AG04449 (cell line): Measurements from ENCODE around the gene ADGRL4.

ENCODE experiments used
- CTCF ChIA-PET: fragments of 350-600 bp; formaldehyde crosslinking; extraction: SDS; loops from one replicate; lab custom pipeline; 2021; ENCODE audit warnings: antibody characterized with exemption; lab: Yijun Ruan, JAX
- POLR2A ChIA-PET: fragments of 400-600, 350-600 bp; formaldehyde crosslinking; extraction: SDS; loops from one replicate; lab custom pipeline; 2020; ENCODE audit warnings: antibody characterized with exemption, inconsistent platforms; lab: Yijun Ruan, JAX
- DNase-seq: peaks from one replicate; pipeline ENCODE4 v3.0.0-alpha.2; 2010; ENCODE audit warnings: low read depth, low spot score
- H3K4me3 ChIP-seq: 2 replicates; pipeline ENCODE4 v1.5.1; 2011; ENCODE audit warnings: low read depth, mild to moderate bottlenecking, control low read depth, low read length
- TF ChIP-seq, protein P1 (sequence below): IDR thresholded peaks from one replicate; pipeline ENCODE4 v1.5.1; 2011; ENCODE audit warnings: mild to moderate bottlenecking, moderate library complexity, low read length, control low read depth, inconsistent platforms; ENCODE audit not compliant: insufficient read depth; ENCODE audit errors: missing control alignments

The ADGRL4 gene

DNA sequence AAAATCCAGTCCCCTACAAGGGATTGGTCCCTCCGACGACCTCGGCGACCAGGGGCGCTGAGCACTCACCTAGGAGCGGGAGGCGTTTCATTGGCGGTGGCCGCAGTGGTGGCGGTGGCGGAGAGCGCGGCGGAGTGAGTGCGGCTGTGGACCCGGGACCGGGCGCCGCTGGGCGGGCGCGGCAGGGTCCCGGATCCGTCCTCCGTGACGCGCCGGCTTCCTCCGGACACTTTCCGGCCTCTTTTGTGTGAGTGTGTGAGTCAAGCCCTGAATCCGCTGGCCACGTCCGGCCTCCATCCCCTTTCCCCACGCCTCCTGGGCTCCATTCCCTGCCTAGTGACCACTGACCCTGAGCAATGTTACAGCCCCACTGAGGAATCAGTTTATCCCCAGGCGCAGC lies at the start of gene ADGRL4:
ADGRL4 (minus strand) TSS at position 167 of the 400 bp plus-strand sequence; CDS start at position 91, 76 bp downstream.
- ChIA-PET POLR2A (no interaction called here), CTCF (no interaction called here)
- H3K4me3 ChIP-seq = peak within 1 kb of the TSS; percentile 58
- TF ChIP-seq, protein P1, sequence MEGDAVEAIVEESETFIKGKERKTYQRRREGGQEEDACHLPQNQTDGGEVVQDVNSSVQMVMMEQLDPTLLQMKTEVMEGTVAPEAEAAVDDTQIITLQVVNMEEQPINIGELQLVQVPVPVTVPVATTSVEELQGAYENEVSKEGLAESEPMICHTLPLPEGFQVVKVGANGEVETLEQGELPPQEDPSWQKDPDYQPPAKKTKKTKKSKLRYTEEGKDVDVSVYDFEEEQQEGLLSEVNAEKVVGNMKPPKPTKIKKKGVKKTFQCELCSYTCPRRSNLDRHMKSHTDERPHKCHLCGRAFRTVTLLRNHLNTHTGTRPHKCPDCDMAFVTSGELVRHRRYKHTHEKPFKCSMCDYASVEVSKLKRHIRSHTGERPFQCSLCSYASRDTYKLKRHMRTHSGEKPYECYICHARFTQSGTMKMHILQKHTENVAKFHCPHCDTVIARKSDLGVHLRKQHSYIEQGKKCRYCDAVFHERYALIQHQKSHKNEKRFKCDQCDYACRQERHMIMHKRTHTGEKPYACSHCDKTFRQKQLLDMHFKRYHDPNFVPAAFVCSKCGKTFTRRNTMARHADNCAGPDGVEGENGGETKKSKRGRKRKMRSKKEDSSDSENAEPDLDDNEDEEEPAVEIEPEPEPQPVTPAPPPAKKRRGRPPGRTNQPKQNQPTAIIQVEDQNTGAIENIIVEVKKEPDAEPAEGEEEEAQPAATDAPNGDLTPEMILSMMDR = no peak
- DNase-seq = no peak

DNA sequence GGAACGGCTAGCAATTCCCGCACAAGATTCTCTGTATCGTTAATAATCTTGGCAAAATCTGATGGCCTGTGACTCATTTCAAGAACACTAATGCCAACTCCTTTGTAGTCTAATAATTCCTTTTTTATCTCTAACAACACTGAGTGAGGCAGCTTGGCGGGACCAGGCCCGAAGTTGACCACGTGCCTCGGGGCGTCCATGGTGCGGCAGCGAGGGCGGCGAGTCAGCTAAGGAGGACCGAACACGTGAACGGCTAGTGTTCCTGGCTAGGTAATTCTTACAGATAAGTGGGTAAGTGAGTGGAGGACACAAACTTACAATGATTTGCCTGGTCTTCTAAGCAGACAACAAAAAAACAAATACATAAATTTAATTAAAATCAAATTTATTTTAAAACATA lies 49.3 kb upstream of the ADGRL4 start:
- ChIA-PET CTCF (interaction anchor here (0.7 kb wide), 1 partner anchor 10 kb away, joined by 3 read pairs; no protein-coding TSS in a partner anchor), POLR2A (no interaction called here)
- TF ChIP-seq, protein P1 = no peak
- no peak overlapping the region for H3K4me3 ChIP-seq
- DNase-seq = no peak

DNA sequence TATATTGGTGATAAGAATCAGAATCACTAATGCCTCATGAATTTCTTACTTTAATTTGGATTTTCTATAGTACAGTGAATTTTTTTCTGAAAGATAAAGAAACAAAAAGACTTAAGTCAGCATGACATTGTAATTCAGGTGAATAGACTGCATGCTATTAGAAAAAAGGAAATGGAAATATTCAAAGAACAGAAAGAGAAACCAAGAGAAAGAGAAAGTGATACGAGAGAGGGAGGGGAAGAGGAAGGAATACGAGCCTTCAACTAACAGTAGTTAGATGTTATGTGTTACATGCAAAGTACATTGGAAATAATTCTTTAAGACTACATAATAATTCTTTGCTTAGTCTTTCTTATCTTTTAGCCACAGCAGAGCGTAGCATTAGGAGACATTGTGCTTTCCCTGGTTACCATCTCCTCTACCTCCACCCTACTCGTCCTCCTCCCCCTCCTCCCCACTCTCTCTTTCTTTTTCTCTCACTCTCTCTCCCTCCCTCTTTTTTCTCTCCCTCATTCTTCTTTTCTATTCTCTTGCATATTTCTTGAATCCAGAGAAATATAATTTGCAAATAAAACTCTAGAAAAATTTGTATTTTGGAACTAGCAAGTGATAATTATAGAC lies 46.4 kb upstream of the ADGRL4 start:
- ChIA-PET POLR2A (no interaction called here), CTCF (no interaction called here)
- no peak overlapping the region for H3K4me3 ChIP-seq
- TF ChIP-seq, protein P1 = no peak
- no peak for DNase-seq

DNA sequence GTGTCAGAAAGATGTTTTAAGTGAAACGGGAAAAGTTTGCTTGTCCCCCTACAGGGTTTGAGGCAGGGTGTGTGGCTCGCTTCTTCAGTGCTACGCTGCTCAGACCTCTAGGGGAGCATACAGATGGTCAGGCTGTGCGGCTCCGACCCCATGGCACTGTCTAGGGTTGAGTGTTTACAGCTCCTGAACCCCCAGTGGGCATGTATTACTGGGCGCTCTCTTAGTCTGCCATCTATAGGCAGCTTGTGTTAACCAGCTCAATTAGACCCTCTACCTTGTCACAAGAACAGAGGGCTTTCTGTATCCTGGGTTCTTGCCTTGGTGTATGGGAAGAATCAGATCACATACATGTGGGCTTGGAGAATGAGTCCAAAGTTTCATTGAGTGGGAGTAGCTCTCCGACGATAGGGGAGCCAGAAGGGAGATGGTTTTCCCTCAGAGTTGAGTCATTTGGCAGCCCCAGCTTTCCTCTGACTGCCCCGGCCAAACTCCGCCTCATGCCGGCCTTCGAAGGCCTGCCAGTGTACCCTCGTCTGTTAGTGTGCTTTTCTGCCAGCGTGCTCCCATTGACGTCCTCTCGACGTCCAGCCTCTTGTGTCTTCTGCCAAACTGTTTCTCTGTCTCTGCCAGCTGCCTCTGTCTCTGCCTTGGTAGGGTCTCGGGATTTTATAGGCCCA lies 38.6 kb upstream of the ADGRL4 start:
- TF ChIP-seq, protein P1 = no peak
- ChIA-PET CTCF (no interaction called here), POLR2A (no interaction called here)
- H3K4me3 ChIP-seq = no peak overlapping the region
- no peak for DNase-seq

DNA sequence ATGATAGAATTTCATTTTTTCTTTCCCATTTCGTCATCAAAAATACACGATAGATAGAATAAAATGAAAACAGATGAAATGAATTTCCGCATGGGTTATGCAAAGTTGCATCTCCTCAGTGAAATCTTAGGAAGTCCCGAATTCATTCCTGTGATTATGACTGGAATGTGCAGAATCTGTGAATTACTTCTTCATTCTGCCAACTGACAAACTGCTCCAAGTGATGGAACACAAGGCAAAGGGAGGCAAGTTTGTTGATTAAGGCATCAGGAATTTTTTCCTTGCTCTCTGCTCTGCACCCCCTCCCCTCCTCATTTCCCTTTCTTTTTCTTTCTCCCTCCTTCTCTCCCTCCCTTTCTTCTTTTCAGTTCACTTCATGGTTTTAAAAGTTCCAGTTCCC lies 37.0 kb upstream of the ADGRL4 start:
- H3K4me3 ChIP-seq = no peak overlapping the region
- DNase-seq = peak; percentile 45
- TF ChIP-seq, protein P1 = no peak
- CTCF ChIA-PET = no interaction called here
- POLR2A ChIA-PET = no interaction called here

DNA sequence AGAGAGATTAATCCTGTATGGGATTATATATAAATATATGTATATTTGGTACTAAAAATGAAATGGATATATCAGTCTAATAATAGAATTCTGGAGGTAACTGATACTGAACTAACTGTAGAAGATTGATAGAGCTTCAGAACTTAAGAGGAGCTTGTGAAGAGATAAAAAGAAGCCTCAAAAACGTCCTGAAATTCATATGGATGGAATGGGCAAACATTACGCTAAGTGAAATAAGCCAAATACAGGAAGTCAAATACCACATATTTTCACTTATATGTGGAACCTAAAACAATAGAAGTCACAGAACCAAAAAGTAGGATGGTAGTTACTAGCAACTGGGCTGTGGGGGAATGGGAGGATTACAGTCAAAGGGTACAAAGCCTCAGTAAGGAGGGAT lies 36.0 kb upstream of the ADGRL4 start:
- no peak for DNase-seq
- CTCF ChIA-PET = no interaction called here
- TF ChIP-seq, protein P1 = no peak
- H3K4me3 ChIP-seq = no peak overlapping the region
- POLR2A ChIA-PET = interaction anchor here (0.7 kb wide), 1 partner anchor 223 kb away, joined by 3 read pairs; no protein-coding TSS in a partner anchor
